ENCODE results near the gene DOCK2.

DNA sequence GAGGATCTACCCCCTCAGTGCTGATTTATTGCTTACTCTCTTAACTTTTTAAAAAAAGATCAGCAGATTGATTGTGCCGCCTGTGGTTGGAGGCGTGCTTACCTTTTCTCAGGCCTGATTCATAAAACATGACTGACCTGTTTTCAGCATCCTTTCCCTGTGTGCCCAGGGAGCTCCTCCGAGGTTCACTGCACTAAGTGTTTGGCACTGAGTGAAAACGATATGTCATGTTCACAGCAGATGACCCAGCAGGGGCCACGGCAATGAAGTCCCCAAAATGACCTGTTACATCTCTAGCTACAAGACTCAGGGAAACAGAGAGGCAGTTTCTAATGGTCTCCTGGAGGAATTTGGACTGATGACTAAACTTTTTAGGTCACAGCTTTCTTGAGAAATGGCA, 273.3 kb downstream of the DOCK2 start:
- TF ChIP-seq, protein P1, sequence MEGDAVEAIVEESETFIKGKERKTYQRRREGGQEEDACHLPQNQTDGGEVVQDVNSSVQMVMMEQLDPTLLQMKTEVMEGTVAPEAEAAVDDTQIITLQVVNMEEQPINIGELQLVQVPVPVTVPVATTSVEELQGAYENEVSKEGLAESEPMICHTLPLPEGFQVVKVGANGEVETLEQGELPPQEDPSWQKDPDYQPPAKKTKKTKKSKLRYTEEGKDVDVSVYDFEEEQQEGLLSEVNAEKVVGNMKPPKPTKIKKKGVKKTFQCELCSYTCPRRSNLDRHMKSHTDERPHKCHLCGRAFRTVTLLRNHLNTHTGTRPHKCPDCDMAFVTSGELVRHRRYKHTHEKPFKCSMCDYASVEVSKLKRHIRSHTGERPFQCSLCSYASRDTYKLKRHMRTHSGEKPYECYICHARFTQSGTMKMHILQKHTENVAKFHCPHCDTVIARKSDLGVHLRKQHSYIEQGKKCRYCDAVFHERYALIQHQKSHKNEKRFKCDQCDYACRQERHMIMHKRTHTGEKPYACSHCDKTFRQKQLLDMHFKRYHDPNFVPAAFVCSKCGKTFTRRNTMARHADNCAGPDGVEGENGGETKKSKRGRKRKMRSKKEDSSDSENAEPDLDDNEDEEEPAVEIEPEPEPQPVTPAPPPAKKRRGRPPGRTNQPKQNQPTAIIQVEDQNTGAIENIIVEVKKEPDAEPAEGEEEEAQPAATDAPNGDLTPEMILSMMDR (optimal IDR thresholded peaks at IDR 0.05 in 1 of 3, IDR thresholded peaks at IDR 0.05 in 1 of 3, conservative IDR thresholded peaks at IDR 0.05 in 1 of 3; ENCODE audit: extremely low read depth in 1 of 3, insufficient read depth in 2 of 3, low read length in 3 of 3) = no peak
- no peak for TF ChIP-seq EZH2 (IDR thresholded peaks at IDR 0.05; ENCODE audit: low read length)

All from keratinocyte (primary cell).